Ishikawa (cell line): ENCODE data around the gene USE1.
A peak's percentile ranks its signal among the peaks of the same experiment; 100 is the strongest.

Experiments used
- CEBPB ChIP-seq: IDR thresholded peaks from 2 replicates; pipeline ENCODE4 v1.6.1; 2012
- CREB1 ChIP-seq: IDR thresholded peaks from 2 replicates; pipeline ENCODE4 v1.6.1; 2012; ENCODE audit warnings: low read depth
- EGR1 ChIP-seq: IDR thresholded peaks from 2 replicates; pipeline ENCODE4 v1.6.1; 2012
- EP300 ChIP-seq: IDR thresholded peaks from 2 replicates; pipeline ENCODE4 v1.6.1; 2012; ENCODE audit warnings: borderline replicate concordance
- FOXM1 ChIP-seq: IDR thresholded peaks from 2 replicates; pipeline ENCODE4 v1.6.1; 2012; ENCODE audit warnings: low read depth, borderline replicate concordance
- MAX ChIP-seq: IDR thresholded peaks from 2 replicates; pipeline ENCODE4 v1.6.1; 2012
- NFIC ChIP-seq: IDR thresholded peaks from 2 replicates; pipeline ENCODE4 v1.6.1; 2012
- RAD21 ChIP-seq: IDR thresholded peaks from 2 replicates; pipeline ENCODE4 v1.6.1; 2012; ENCODE audit warnings: low read depth
- REST ChIP-seq: IDR thresholded peaks from 2 replicates; pipeline ENCODE4 v1.6.1; 2012; ENCODE audit warnings: low read depth, mild to moderate bottlenecking
- TAF1 ChIP-seq: IDR thresholded peaks from 2 replicates; pipeline ENCODE4 v1.6.1; 2012; ENCODE audit warnings: low read depth, mild to moderate bottlenecking
- TCF12 ChIP-seq: IDR thresholded peaks from 2 replicates; pipeline ENCODE4 v1.6.1; 2012; ENCODE audit warnings: low read depth
- TEAD4 ChIP-seq: IDR thresholded peaks from 2 replicates; pipeline ENCODE4 v1.6.1; 2012
- USF1 ChIP-seq: IDR thresholded peaks from 2 replicates; pipeline ENCODE4 v1.6.1; 2012
- YY1 ChIP-seq: IDR thresholded peaks from 2 replicates; pipeline ENCODE4 v1.6.1; 2012; ENCODE audit warnings: low read depth
- ZBTB7A ChIP-seq: IDR thresholded peaks from 2 replicates; pipeline ENCODE4 v1.6.1; 2012; ENCODE audit warnings: low read depth

USE1 gene

GRCh38 chr19:17264641-17264979 is 49.5 kb downstream of the USE1 start, which contains the start of gene USHBP1:
USHBP1 (minus strand) TSS chr19:17264745; CDS start chr19:17264299, 446 bp downstream.
- TF ChIP-seq USF1 (peak; percentile 63), RAD21 (no peak)

- TF ChIP-seq EGR1 (no peak), TAF1 (no peak), FOXM1 (no peak), ZBTB7A (no peak), CREB1 (no peak), TCF12 (no peak), CEBPB (no peak), USF1 (no peak), TEAD4 (no peak)
Measured at GRCh38 chr19:17266026-17266425, 50.9 kb downstream of the USE1 start.

GRCh38 chr19:17266589-17266974 is 51.4 kb downstream of the USE1 start:
- TF ChIP-seq CREB1: no peak
- TF ChIP-seq TAF1: no peak
- TF ChIP-seq TCF12: no peak
- no peak for TF ChIP-seq YY1
- no peak for TF ChIP-seq ZBTB7A
- no peak for TF ChIP-seq CEBPB
- TF ChIP-seq NFIC: no peak
- TF ChIP-seq EP300: no peak
- TF ChIP-seq REST: no peak
- TF ChIP-seq USF1: no peak
- no peak for TF ChIP-seq TEAD4
- no peak for TF ChIP-seq RAD21
- no peak for TF ChIP-seq MAX
- no peak for TF ChIP-seq EGR1
- TF ChIP-seq FOXM1: no peak

GRCh38 chr19:17266975-17267788 is 52.0 kb downstream of the USE1 start, which contains the start of gene BABAM1:
BABAM1 (plus strand) TSS chr19:17267443; CDS start chr19:17268807, 1,364 bp downstream.
- TF ChIP-seq YY1 (peak; percentile 98), TAF1 (peak; percentile 96), TCF12 (peak; percentile 75), ZBTB7A (no peak), EP300 (peak; percentile 32; the same call in 1 of the 2 replicates), EGR1 (peak; percentile 44; the same call in 1 of the 2 replicates), USF1 (0 out of 2 replicates have a peak, but pooled peaks have one; percentile 10), CREB1 (peak; percentile 69; the same call in 1 of the 2 replicates), REST (0 out of 2 replicates have a peak, but pooled peaks have one; percentile 26), CEBPB (no peak), RAD21 (no peak), FOXM1 (peak; percentile 81; the same call in 1 of the 2 replicates), MAX (no peak), TEAD4 (no peak), NFIC (0 out of 2 replicates have a peak, but pooled peaks have one; percentile 28)

- no peak for TF ChIP-seq CEBPB
- no peak for TF ChIP-seq ZBTB7A
- TF ChIP-seq TCF12: no peak
- TF ChIP-seq TAF1: no peak
- TF ChIP-seq MAX: no peak
- TF ChIP-seq EGR1: no peak
- no peak for TF ChIP-seq TEAD4
- no peak for TF ChIP-seq YY1
- TF ChIP-seq EP300: no peak
- no peak for TF ChIP-seq CREB1
- no peak for TF ChIP-seq USF1
- TF ChIP-seq FOXM1: no peak
- TF ChIP-seq REST: no peak
- no peak for TF ChIP-seq RAD21
- no peak for TF ChIP-seq NFIC
Measured at GRCh38 chr19:17268754-17269153, 53.6 kb downstream of the USE1 start.
